Gastrocnemius medialis (tissue), 4 donors: ENCODE measurements around the gene DOLPP1.

Experiments used
- CTCF ChIP-seq, 5 experiments: fragments of 450-650 bp in 3 of 5; fragments of 200-600 bp in 2 of 5; sonication (generic) in 2 of 5; IDR thresholded peaks in 4 of 5; conservative IDR thresholded peaks in 1 of 5; 1 replicate in 4 of 5; 2 replicates in 1 of 5; pipeline ENCODE4 v1.5.1; 2016 to 2019; ENCODE audit warnings: antibody characterized with exemption in 5 of 5, mild to moderate bottlenecking in 3 of 5, moderate library complexity in 3 of 5
- POLR2A ChIP-seq, 2 donors: fragments of 450-650 bp; IDR thresholded peaks; one replicate each; pipeline ENCODE4 v1.6.1; 2017; ENCODE audit warnings: antibody characterized with exemption in 2 of 2, mild to moderate bottlenecking in 2 of 2, moderate library complexity in 2 of 2

GRCh38 chr9:129110740-129111527 lies 30.0 kb downstream of the DOLPP1 start, which contains the start of the genes CRAT and PTPA:
- peak in 1 of 5 experiments; percentile 12 for TF ChIP-seq CTCF (IDR thresholded peaks at IDR 0.05 in 4 of 5, conservative IDR thresholded peaks at IDR 0.05 in 1 of 5)
- peak; percentile 97 to 99 for TF ChIP-seq POLR2A (IDR thresholded peaks at IDR 0.05)
